T47D (cell line): ENCODE measurements around the gene CD33.

ENCODE experiments used
- DNase-seq, 2 experiments: peaks; one replicate each; pipeline versions ENCODE4 v3.0.0 to v3.0.0-alpha.2; 2011 to 2012; ENCODE audit warnings: low read depth in 1 of 2, low spot score in 1 of 2
- JUND ChIP-seq: IDR thresholded peaks from 2 replicates; pipeline ENCODE4 v1.6.1; 2012; ENCODE audit warnings: low read depth
- in situ Hi-C: cut with HindIII; loops from 2 replicates; pipeline ENCODE4 v1.10.0; 2016; ENCODE audit warnings: low sequenced_read_pairs, low pct_unique_long_range_greater_than_20kb

The CD33 gene

DNA sequence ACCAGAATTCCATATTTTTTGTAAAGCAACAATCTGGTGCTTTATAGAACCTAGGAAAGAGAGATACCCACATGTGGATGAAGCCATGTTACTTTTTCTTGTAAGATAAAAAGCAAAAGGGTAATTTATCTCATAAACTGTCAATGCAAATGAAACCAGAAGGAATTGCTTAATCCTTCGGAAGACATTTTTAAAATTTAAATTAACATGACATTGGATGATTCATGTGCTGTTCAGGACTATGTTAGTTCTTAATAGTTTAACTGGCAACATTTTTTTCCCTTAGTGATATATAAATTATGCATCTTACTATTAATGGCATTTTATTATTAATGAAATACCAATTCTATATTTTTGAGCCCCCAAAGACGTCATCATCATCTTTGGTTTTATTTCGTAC, 60.8 kb downstream of the CD33 start:
- TF ChIP-seq JUND: no peak
- in situ Hi-C loops: no loop called here
- DNase-seq: no peak
